ENCODE measurements around the gene TRIM33.

The TRIM33 gene

DNA sequence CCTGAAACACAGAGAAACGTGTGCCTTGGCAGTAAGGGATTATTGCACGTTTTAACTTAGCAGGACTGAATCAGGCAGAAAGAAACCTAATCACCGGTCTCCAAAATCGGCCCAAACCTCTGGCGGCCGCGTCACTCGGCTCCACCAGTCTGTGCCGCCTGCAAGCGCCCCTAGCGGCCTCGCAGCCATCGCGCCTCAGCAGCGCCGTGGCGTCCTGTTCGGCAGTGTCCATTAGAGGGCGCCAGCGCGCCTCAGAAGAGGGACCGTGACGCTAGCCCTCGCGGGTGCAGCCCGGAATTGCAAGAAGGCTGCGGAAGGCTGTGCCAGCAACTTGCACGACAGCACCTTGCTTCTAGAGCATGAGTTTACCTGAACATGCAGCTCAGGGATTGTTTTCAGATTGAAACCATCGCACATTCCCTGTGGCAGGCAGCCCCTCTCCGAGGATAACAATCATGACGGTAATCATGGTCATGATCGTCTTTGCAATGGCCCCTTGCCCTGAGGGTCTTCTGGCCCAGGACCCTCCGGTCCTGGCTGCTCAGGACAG, 164.4 kb downstream of the TRIM33 start:
- DNase-seq, result peak; percentile 89

- DNase-seq, result no peak
Measured at GRCh38 chr1:114345930-114346479, 165.0 kb downstream of the TRIM33 start.

DNA sequence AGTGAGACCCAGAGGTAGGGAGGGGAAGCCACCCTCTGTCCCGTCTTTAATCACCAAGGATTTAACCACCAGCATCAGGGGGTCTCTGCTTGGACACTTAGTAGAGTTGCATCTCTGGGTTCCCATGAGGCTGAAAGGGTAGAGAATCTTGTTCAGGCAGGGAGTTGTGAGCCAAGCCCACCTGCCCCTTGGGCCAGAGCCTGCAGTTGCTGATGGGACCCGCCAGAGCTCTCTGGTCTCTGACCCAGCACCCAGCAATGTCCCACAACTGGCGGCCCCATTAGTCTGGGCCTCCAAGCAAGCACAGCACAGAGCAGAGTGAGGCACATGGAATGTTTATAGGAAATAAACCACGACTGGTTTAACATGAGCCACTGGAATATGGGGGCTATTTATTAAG, 166.3 kb downstream of the TRIM33 start:
- no peak for DNase-seq

All from GDM1 (cell line).